A673 (cell line): ENCODE data around the gene IL1RL1. TPM values are rescaled to one million over a fixed set of nuclear protein-coding genes. Genes with fewer than 3 reads are reported as not detected.

Experiments used
- BruUV-seq: library from RNA; stranded (reverse); fragments of 400-500 nt; replicated peaks from 2 replicates; lab custom pipeline; 2021; lab: Mats Ljungman, UMichigan
- CTCF ChIA-PET: fragments of 300-600 bp; sonication (Branson Sonifier 250); formaldehyde crosslinking; loops from one replicate; lab custom pipeline; 2022; ENCODE audit warnings: antibody characterized with exemption; lab: Charles Lee
- POLR2A ChIA-PET: fragments of 300-600 bp; sonication (Branson Sonifier 250); formaldehyde crosslinking; loops from one replicate; lab custom pipeline; 2022; ENCODE audit warnings: antibody characterized with exemption; ENCODE audit not compliant: low non-redundant PET; lab: Charles Lee
- DNase-seq: peaks from one replicate; pipeline ENCODE4 v3.0.0-alpha.2; 2015; ENCODE audit warnings: low spot score
- H3K27ac ChIP-seq: fragments of 200-600 bp; sonication (generic); 2 replicates; pipeline ENCODE4 v1.5.1; 2016; ENCODE audit warnings: mixed run types, low read depth, mild to moderate bottlenecking, mixed read lengths, antibody characterized with exemption, low read length; ENCODE audit not compliant: poor library complexity, severe bottlenecking
- H3K27me3 ChIP-seq: fragments of 200-600 bp; sonication (generic); replicated peaks from 2 replicates; pipeline ENCODE4 v1.6.1; 2017; ENCODE audit warnings: mixed run types, low read depth, mild to moderate bottlenecking, mixed read lengths, antibody characterized with exemption, low read length; ENCODE audit not compliant: insufficient read depth, poor library complexity
- H3K36me3 ChIP-seq: fragments of 200-600 bp; sonication (generic); 2 replicates; pipeline ENCODE4 v1.6.1; 2016; ENCODE audit warnings: mixed run types, mild to moderate bottlenecking, mixed read lengths, antibody characterized with exemption, low read length; ENCODE audit not compliant: insufficient read depth, poor library complexity, severe bottlenecking
- H3K4me1 ChIP-seq: fragments of 200-600 bp; sonication (generic); 2 replicates; pipeline ENCODE4 v1.6.1; 2017; ENCODE audit warnings: mixed run types, mild to moderate bottlenecking, mixed read lengths, antibody characterized with exemption, low read length; ENCODE audit not compliant: insufficient read depth, poor library complexity, severe bottlenecking
- H3K4me3 ChIP-seq: fragments of 200-600 bp; sonication (generic); 2 replicates; pipeline ENCODE4 v1.5.1; 2016; ENCODE audit warnings: low read depth, mixed run types, mild to moderate bottlenecking, mixed read lengths, low read length; ENCODE audit not compliant: poor library complexity, severe bottlenecking
- H3K9me3 ChIP-seq: fragments of 200-600 bp; sonication (generic); 2 replicates; pipeline ENCODE4 v1.6.1; 2016; ENCODE audit warnings: mixed run types, low read depth, mild to moderate bottlenecking, mixed read lengths, antibody characterized with exemption, low read length; ENCODE audit not compliant: poor library complexity, severe bottlenecking
- CTCF ChIP-seq: fragments of 300-800, 200-600 bp; sonication (generic); conservative IDR thresholded peaks from 2 replicates; pipeline ENCODE4 v1.5.1; 2017; ENCODE audit warnings: low read depth, mild to moderate bottlenecking, antibody characterized with exemption, low read length, moderate library complexity, mixed read lengths
- EZH2 ChIP-seq: fragments of 200-600 bp; sonication (generic); IDR thresholded peaks from 2 replicates; pipeline ENCODE4 v1.6.1; 2017; ENCODE audit warnings: borderline replicate concordance, low read depth, mild to moderate bottlenecking, mixed read lengths, antibody characterized with exemption, low read length; ENCODE audit not compliant: poor library complexity, severe bottlenecking
- intact Hi-C: fragments of 100-400 bp; cut with micrococcal nuclease; formaldehyde crosslinking; loops from one replicate; pipeline ENCODE4 v1.10.0; 2022; ENCODE audit not compliant: unreplicated experiment
- total RNA-seq: library from RNA; stranded (reverse); gene quantifications from 2 replicates; pipeline ENCODE4 v1.2.3, GENCODE V29; 2021

The IL1RL1 gene
- total RNA-seq, 1 experiment from 2014 or later, result not detected

- intact Hi-C loops, result no loop called here
- no TSS peak for BruUV-seq
- DNase-seq, result no peak
- Histone ChIP-seq H3K27me3 (peaks cover 4% of the 10 kb centered on the region), H3K27ac (no peak overlapping the region), H3K4me3 (no peak overlapping the region), H3K4me1 (no peaks in the 10 kb centered on the region), H3K36me3 (no peaks in the 10 kb centered on the region), H3K9me3 (no peaks in the 10 kb centered on the region)
- CTCF ChIA-PET, result no interaction called here
- POLR2A ChIA-PET, result no interaction called here
- TF ChIP-seq EZH2 (no peak), CTCF (no peak)
These were observed 20.1 kb downstream of the IL1RL1 start for GRCh38 chr2:102331311-102331980.

GRCh38 chr2:102334486-102334885, 23.1 kb downstream of the IL1RL1 start:
- H3K27ac ChIP-seq, result no peak overlapping the region
- intact Hi-C loops, result no loop called here
- POLR2A ChIA-PET, result no interaction called here
- H3K4me1 ChIP-seq, result no peaks in the 10 kb centered on the region
- no peak for DNase-seq
- H3K4me3 ChIP-seq, result no peak overlapping the region
- no peaks in the 10 kb centered on the region for H3K36me3 ChIP-seq
- BruUV-seq, result no TSS peak
- H3K9me3 ChIP-seq, result no peaks in the 10 kb centered on the region
- peaks cover 4% of the 10 kb centered on the region for H3K27me3 ChIP-seq
- CTCF ChIA-PET, result no interaction called here
- TF ChIP-seq CTCF (no peak), EZH2 (no peak)

GRCh38 chr2:102335871-102336366, 24.6 kb downstream of the IL1RL1 start:
- Histone ChIP-seq H3K27ac (no peak overlapping the region), H3K9me3 (no peaks in the 10 kb centered on the region), H3K36me3 (no peaks in the 10 kb centered on the region), H3K4me3 (no peak overlapping the region), H3K4me1 (no peaks in the 10 kb centered on the region), H3K27me3 (peaks cover 4% of the 10 kb centered on the region)
- CTCF ChIA-PET, result no interaction called here
- DNase-seq, result no peak
- TF ChIP-seq EZH2 (no peak), CTCF (no peak)
- no TSS peak for BruUV-seq
- POLR2A ChIA-PET, result interaction anchor here (0.6 kb wide), 1 partner anchor 85 kb away, joined by 4 read pairs; no protein-coding TSS in a partner anchor
- intact Hi-C loops, result no loop called here
